ENCODE data around the gene FAM187B.

The FAM187B gene

DNA sequence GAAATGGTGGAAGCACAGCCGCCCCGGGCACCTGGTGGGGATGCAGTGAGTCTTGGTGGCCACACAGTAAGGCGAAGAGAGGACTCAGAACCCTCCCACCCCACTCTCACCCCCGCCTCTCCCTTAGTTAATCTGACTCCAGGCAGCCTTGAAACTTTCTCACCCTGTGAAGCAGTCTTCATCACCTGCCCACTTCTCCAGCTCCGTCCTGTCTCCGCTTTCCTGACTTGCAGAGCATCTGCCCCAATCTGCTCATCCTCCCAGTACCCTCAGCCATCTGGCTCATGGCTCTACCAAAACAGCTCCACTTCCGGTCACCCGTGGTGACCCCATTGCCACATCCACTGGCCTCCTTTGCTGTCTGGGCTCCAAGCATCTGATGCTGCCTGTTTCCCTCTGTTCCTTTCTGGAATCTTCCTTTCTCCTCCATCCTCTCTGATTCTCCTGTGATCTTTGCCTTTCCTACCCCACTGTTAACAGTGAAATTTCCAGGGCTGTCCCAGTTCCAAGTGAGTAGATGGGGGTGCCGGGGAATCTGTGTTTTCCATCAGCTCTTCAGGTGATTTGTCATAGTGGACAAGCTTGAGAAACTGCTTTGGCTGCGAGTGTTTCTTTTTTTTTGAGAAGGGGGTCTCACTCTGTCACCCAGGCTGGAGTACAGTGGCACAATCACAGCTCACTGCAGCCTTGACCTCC lies 44.6 kb upstream of the FAM187B start:
- Histone ChIP-seq H2BK12ac (ENCODE audit: low read length) (no peak overlapping the region), H2BK120ac (ENCODE audit: low read depth, low read length) (no peak overlapping the region), H3K4me2 (ENCODE audit: insufficient read depth, low read length, poor library complexity, severe bottlenecking) (no peak overlapping the region), H3K23ac (ENCODE audit: low read depth, low read length, poor library complexity) (no peak overlapping the region), H4K8ac (ENCODE audit: low read depth, low read length) (no peak overlapping the region), H2BK5ac (ENCODE audit: low read length) (no peak overlapping the region), H3K18ac (ENCODE audit: low read length) (no peak overlapping the region), H3K27ac (replicated peaks; ENCODE audit: low read length) (no peak overlapping the region), H4K91ac (ENCODE audit: low read depth, low read length, poor library complexity) (no peak overlapping the region), H3K9me3 (replicated peaks in 1 of 2; ENCODE audit: control insufficient read depth in 2 of 2, insufficient read depth in 1 of 2, low read depth in 1 of 2, low read length in 2 of 2) (no peaks in the 10 kb centered on the region), H3K4me3 (ENCODE audit: low read length in 2 of 2) (no peak overlapping the region), H3K9ac (ENCODE audit: low read depth, low read length, poor library complexity) (peak overlapping the region; percentile 21), H3K79me1 (ENCODE audit: low read depth, low read length) (peaks cover 11% of the 10 kb centered on the region), H2AFZ (ENCODE audit: low read length) (no peak overlapping the region), H3K27me3 (ENCODE audit: control insufficient read depth in 3 of 3, insufficient read depth in 3 of 3, low read depth in 1 of 3, low read length in 3 of 3) (no peaks in the 10 kb centered on the region), H3K36me3 (replicated peaks in 1 of 2; ENCODE audit: control insufficient read depth in 2 of 2, insufficient read depth in 2 of 2, low read length in 2 of 2) (peaks cover 46 to 81% of the 10 kb centered on the region in 2 donors), H3K14ac (ENCODE audit: low read length) (no peak overlapping the region), H3K4me1 (ENCODE audit: control insufficient read depth in 2 of 2, insufficient read depth in 1 of 2, low read depth in 1 of 2, low read length in 2 of 2) (peaks cover 0 to 5% of the 10 kb centered on the region in 2 donors), H3K4ac (ENCODE audit: low read length) (no peak overlapping the region), H2BK15ac (ENCODE audit: low read length) (no peak overlapping the region), H2AK5ac (ENCODE audit: low read depth, low read length) (no peak overlapping the region)
- DNase-seq (ENCODE audit: low spot score) = no peak
- no CpG with 5 or more reads among the region's 10 CpGs for WGBS, 2 donors (ENCODE audit: extremely low coverage in 2 of 2, insufficient read length in 2 of 2, insufficient replicate concordance in 1 of 2)

DNA sequence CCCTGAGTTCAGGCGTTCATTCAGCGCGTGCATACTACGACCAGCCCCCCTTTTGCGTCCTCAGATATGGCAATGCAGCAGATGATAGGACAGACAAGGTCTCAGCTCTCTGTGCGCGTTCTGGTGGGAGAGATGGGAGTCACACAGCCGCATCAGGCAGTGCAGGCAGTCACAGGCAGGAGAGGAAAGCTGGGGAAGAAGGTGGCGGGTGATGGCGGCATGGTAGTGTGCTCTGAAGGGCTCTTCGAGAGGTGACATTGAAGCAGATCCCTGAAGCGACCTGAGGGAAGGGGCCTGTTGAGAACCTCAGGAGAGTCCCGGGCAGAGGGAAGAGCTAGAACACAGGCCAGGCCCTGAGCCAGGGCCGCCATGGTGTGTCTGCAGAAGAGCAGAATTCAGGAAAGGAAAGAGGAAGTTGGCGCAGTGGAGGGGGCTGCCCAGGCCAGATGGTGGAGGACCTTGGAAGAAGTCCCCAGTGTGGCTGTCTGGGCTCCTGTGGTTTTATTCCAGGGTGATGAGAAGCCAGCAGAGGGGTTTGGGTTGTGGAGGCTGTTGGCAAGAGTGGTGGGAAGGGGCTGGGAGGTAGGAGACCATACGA lies 43.7 kb upstream of the FAM187B start:
- no CpG with 5 or more reads among the region's 16 CpGs for WGBS, 2 donors (ENCODE audit: extremely low coverage in 2 of 2, insufficient read length in 2 of 2, insufficient replicate concordance in 1 of 2)
- Histone ChIP-seq H3K4me3 (ENCODE audit: low read length in 2 of 2) (no peak overlapping the region), H3K14ac (ENCODE audit: low read length) (no peak overlapping the region), H3K36me3 (replicated peaks in 1 of 2; ENCODE audit: control insufficient read depth in 2 of 2, insufficient read depth in 2 of 2, low read length in 2 of 2) (peaks cover 41 to 73% of the 10 kb centered on the region in 2 donors), H2AK5ac (ENCODE audit: low read depth, low read length) (no peak overlapping the region), H2BK12ac (ENCODE audit: low read length) (no peak overlapping the region), H4K8ac (ENCODE audit: low read depth, low read length) (no peak overlapping the region), H3K4me2 (ENCODE audit: insufficient read depth, low read length, poor library complexity, severe bottlenecking) (no peak overlapping the region), H2BK5ac (ENCODE audit: low read length) (no peak overlapping the region), H2BK15ac (ENCODE audit: low read length) (no peak overlapping the region), H3K18ac (ENCODE audit: low read length) (no peak overlapping the region), H4K91ac (ENCODE audit: low read depth, low read length, poor library complexity) (no peak overlapping the region), H3K4me1 (ENCODE audit: control insufficient read depth in 2 of 2, insufficient read depth in 1 of 2, low read depth in 1 of 2, low read length in 2 of 2) (peaks cover 0 to 5% of the 10 kb centered on the region in 2 donors), H3K27ac (replicated peaks; ENCODE audit: low read length) (no peak overlapping the region), H3K9me3 (replicated peaks in 1 of 2; ENCODE audit: control insufficient read depth in 2 of 2, insufficient read depth in 1 of 2, low read depth in 1 of 2, low read length in 2 of 2) (no peaks in the 10 kb centered on the region), H3K9ac (ENCODE audit: low read depth, low read length, poor library complexity) (peak overlapping the region; percentile 21), H3K23ac (ENCODE audit: low read depth, low read length, poor library complexity) (no peak overlapping the region), H2BK120ac (ENCODE audit: low read depth, low read length) (no peak overlapping the region), H2AFZ (ENCODE audit: low read length) (no peak overlapping the region), H3K27me3 (ENCODE audit: control insufficient read depth in 3 of 3, insufficient read depth in 3 of 3, low read depth in 1 of 3, low read length in 3 of 3) (no peaks in the 10 kb centered on the region), H3K4ac (ENCODE audit: low read length) (no peak overlapping the region), H3K79me1 (ENCODE audit: low read depth, low read length) (peaks cover 11% of the 10 kb centered on the region)
- DNase-seq (ENCODE audit: low spot score) = no peak

- H3K4ac ChIP-seq (ENCODE audit: low read length) = no peak overlapping the region
- no peaks in the 10 kb centered on the region for H3K9me3 ChIP-seq (replicated peaks in 1 of 2; ENCODE audit: control insufficient read depth in 2 of 2, insufficient read depth in 1 of 2, low read depth in 1 of 2, low read length in 2 of 2)
- H3K27me3 ChIP-seq (ENCODE audit: control insufficient read depth in 3 of 3, insufficient read depth in 3 of 3, low read depth in 1 of 3, low read length in 3 of 3) = peaks cover 0 to under 1% (median 0%) of the 10 kb centered on the region in 3 experiments
- H4K91ac ChIP-seq (ENCODE audit: low read depth, low read length, poor library complexity) = no peak overlapping the region
- no peak overlapping the region for H3K23ac ChIP-seq (ENCODE audit: low read depth, low read length, poor library complexity)
- WGBS, 2 donors (ENCODE audit: extremely low coverage in 2 of 2, insufficient read length in 2 of 2, insufficient replicate concordance in 1 of 2) = no CpG with 5 or more reads among the region's 7 CpGs
- no peak overlapping the region for H3K14ac ChIP-seq (ENCODE audit: low read length)
- H2AK5ac ChIP-seq (ENCODE audit: low read depth, low read length) = no peak overlapping the region
- DNase-seq (ENCODE audit: low spot score) = no peak
- no peak overlapping the region for H3K9ac ChIP-seq (ENCODE audit: low read depth, low read length, poor library complexity)
- no peak overlapping the region for H3K18ac ChIP-seq (ENCODE audit: low read length)
- no peak overlapping the region for H2BK12ac ChIP-seq (ENCODE audit: low read length)
- peaks cover 3 to 5% of the 10 kb centered on the region in 2 donors for H3K4me1 ChIP-seq (ENCODE audit: control insufficient read depth in 2 of 2, insufficient read depth in 1 of 2, low read depth in 1 of 2, low read length in 2 of 2)
- no peak overlapping the region for H2AFZ ChIP-seq (ENCODE audit: low read length)
- H2BK120ac ChIP-seq (ENCODE audit: low read depth, low read length) = no peak overlapping the region
- H3K4me2 ChIP-seq (ENCODE audit: insufficient read depth, low read length, poor library complexity, severe bottlenecking) = no peak overlapping the region
- peaks cover 14% of the 10 kb centered on the region for H3K79me1 ChIP-seq (ENCODE audit: low read depth, low read length)
- H3K27ac ChIP-seq (replicated peaks; ENCODE audit: low read length) = no peak overlapping the region
- peaks cover 42 to 69% of the 10 kb centered on the region in 2 donors for H3K36me3 ChIP-seq (replicated peaks in 1 of 2; ENCODE audit: control insufficient read depth in 2 of 2, insufficient read depth in 2 of 2, low read length in 2 of 2)
- H4K8ac ChIP-seq (ENCODE audit: low read depth, low read length) = no peak overlapping the region
- no peak overlapping the region for H2BK15ac ChIP-seq (ENCODE audit: low read length)
- H2BK5ac ChIP-seq (ENCODE audit: low read length) = no peak overlapping the region
- H3K4me3 ChIP-seq (ENCODE audit: low read length in 2 of 2) = no peak overlapping the region
Observed at GRCh38 chr19:35271546-35271945, 43.0 kb upstream of the FAM187B start.

GRCh38 chr19:35270381-35270811 lies 41.9 kb upstream of the FAM187B start:
- Histone ChIP-seq H2AK5ac (ENCODE audit: low read depth, low read length) (no peak overlapping the region), H4K91ac (ENCODE audit: low read depth, low read length, poor library complexity) (no peak overlapping the region), H3K27me3 (ENCODE audit: control insufficient read depth in 3 of 3, insufficient read depth in 3 of 3, low read depth in 1 of 3, low read length in 3 of 3) (peaks cover 0 to 2% (median 0%) of the 10 kb centered on the region in 3 experiments), H3K27ac (replicated peaks; ENCODE audit: low read length) (no peak overlapping the region), H2BK120ac (ENCODE audit: low read depth, low read length) (no peak overlapping the region), H3K4me3 (ENCODE audit: low read length in 2 of 2) (peak overlapping the region in 1 of 2 donors; percentile 77), H3K9me3 (replicated peaks in 1 of 2; ENCODE audit: control insufficient read depth in 2 of 2, insufficient read depth in 1 of 2, low read depth in 1 of 2, low read length in 2 of 2) (no peaks in the 10 kb centered on the region), H2AFZ (ENCODE audit: low read length) (no peak overlapping the region), H2BK5ac (ENCODE audit: low read length) (no peak overlapping the region), H3K36me3 (replicated peaks in 1 of 2; ENCODE audit: control insufficient read depth in 2 of 2, insufficient read depth in 2 of 2, low read length in 2 of 2) (peaks cover 45 to 69% of the 10 kb centered on the region in 2 donors), H3K14ac (ENCODE audit: low read length) (no peak overlapping the region), H3K4ac (ENCODE audit: low read length) (no peak overlapping the region), H3K18ac (ENCODE audit: low read length) (peak overlapping the region; percentile 57), H3K4me1 (ENCODE audit: control insufficient read depth in 2 of 2, insufficient read depth in 1 of 2, low read depth in 1 of 2, low read length in 2 of 2) (peaks cover 3 to 5% of the 10 kb centered on the region in 2 donors), H4K8ac (ENCODE audit: low read depth, low read length) (peak overlapping the region; percentile 23), H3K23ac (ENCODE audit: low read depth, low read length, poor library complexity) (peak overlapping the region; percentile 58), H3K4me2 (ENCODE audit: insufficient read depth, low read length, poor library complexity, severe bottlenecking) (no peak overlapping the region), H3K9ac (ENCODE audit: low read depth, low read length, poor library complexity) (no peak overlapping the region), H2BK15ac (ENCODE audit: low read length) (no peak overlapping the region), H2BK12ac (ENCODE audit: low read length) (peak overlapping the region; percentile 84), H3K79me1 (ENCODE audit: low read depth, low read length) (peaks cover 14% of the 10 kb centered on the region)
- no peak for DNase-seq (ENCODE audit: low spot score)
- WGBS, 2 donors (ENCODE audit: extremely low coverage in 2 of 2, insufficient read length in 2 of 2, insufficient replicate concordance in 1 of 2) = no CpG with 5 or more reads among the region's 16 CpGs
